GM21717 (cell line): ENCODE measurements around the gene FAM20C.

Experiments
- ATAC-seq: cut with Tn5 transposase; IDR thresholded peaks from one replicate; pipeline ENCODE4 v1.9.1; 2021; ENCODE audit warnings: mild to moderate bottlenecking, moderate library complexity; ENCODE audit not compliant: unreplicated experiment

FAM20C gene

GRCh38 chr7:266851-267840 is 74.8 kb downstream of the FAM20C start:
- ATAC-seq = no peak

- ATAC-seq = no peak
These were observed 76.6 kb downstream of the FAM20C start for GRCh38 chr7:268991-269390.

GRCh38 chr7:269721-270120 is 77.3 kb downstream of the FAM20C start:
- ATAC-seq = no peak

- ATAC-seq = no peak
These were observed 78.1 kb downstream of the FAM20C start for GRCh38 chr7:270351-270983.

- ATAC-seq = no peak
These were observed 79.1 kb downstream of the FAM20C start for GRCh38 chr7:271266-272107.

GRCh38 chr7:272108-272615 is 79.8 kb downstream of the FAM20C start:
- no peak for ATAC-seq

- ATAC-seq = no peak
These were observed 80.3 kb downstream of the FAM20C start for GRCh38 chr7:272631-273030.

GRCh38 chr7:273327-273726 is 81.0 kb downstream of the FAM20C start:
- ATAC-seq = no peak

- ATAC-seq = no peak
These were observed 81.9 kb downstream of the FAM20C start for GRCh38 chr7:274266-274665.

GRCh38 chr7:276230-276835 is 84.0 kb downstream of the FAM20C start:
- ATAC-seq = no peak

GRCh38 chr7:277228-277627 is 84.9 kb downstream of the FAM20C start:
- ATAC-seq = no peak

GRCh38 chr7:278081-278480 is 85.7 kb downstream of the FAM20C start:
- ATAC-seq = no peak

- ATAC-seq = no peak
These were observed 87.5 kb downstream of the FAM20C start for GRCh38 chr7:279821-280220.

GRCh38 chr7:280461-280860 is 88.1 kb downstream of the FAM20C start:
- ATAC-seq = no peak

GRCh38 chr7:281637-282036 is 89.3 kb downstream of the FAM20C start:
- ATAC-seq = no peak

GRCh38 chr7:282621-283020 is 90.2 kb downstream of the FAM20C start:
- ATAC-seq = no peak

- ATAC-seq = no peak
These were observed 92.7 kb downstream of the FAM20C start for GRCh38 chr7:284762-285722.

GRCh38 chr7:285731-286130 is 93.4 kb downstream of the FAM20C start:
- ATAC-seq = no peak

GRCh38 chr7:286266-286665 is 93.9 kb downstream of the FAM20C start:
- ATAC-seq = no peak
